Fibroblast of villous mesenchyme (primary cell): ENCODE data around the gene SRCIN1. TPM values are rescaled to one million over a fixed set of nuclear protein-coding genes. Genes with fewer than 3 reads are reported as not detected.

Experiments
- DNase-seq: peaks from one replicate; pipeline ENCODE4 v3.0.0-alpha.2; 2010; ENCODE audit warnings: low read depth
- H3K4me3 ChIP-seq: 2 replicates; pipeline ENCODE4 v1.5.1; 2011; ENCODE audit warnings: low read depth, mild to moderate bottlenecking, low read length
- CTCF ChIP-seq: IDR thresholded peaks from 2 replicates; pipeline ENCODE4 v1.5.1; 2012; ENCODE audit warnings: low read depth, mild to moderate bottlenecking, low read length; ENCODE audit not compliant: insufficient read depth
- total RNA-seq: library from RNA; depleted of rRNA; stranded (reverse); fragments of >200 nt; gene quantifications from 2 replicates; pipeline ENCODE4 v1.2.3, GENCODE V29; 2012

The SRCIN1 gene
- total RNA-seq, 1 donor, result not detected

- H3K4me3 ChIP-seq, result peak overlapping the region; percentile 56
- DNase-seq, result no peak
- TF ChIP-seq CTCF, result no peak
These were observed 47.1 kb downstream of the SRCIN1 start for GRCh38 chr17:38558728-38559050.

GRCh38 chr17:38557836-38558727 is 47.7 kb downstream of the SRCIN1 start:
- peak; percentile 90 for TF ChIP-seq CTCF
- peak; percentile 93 for DNase-seq

GRCh38 chr17:38557396-38557795 is 48.4 kb downstream of the SRCIN1 start:
- no peak for DNase-seq
- no peak for TF ChIP-seq CTCF

More at GRCh38 chr17:38557836-38558727, 47.7 kb downstream of the SRCIN1 start:
- peak overlapping the region; percentile 56 for H3K4me3 ChIP-seq

GRCh38 chr17:38556239-38556638 is 49.5 kb downstream of the SRCIN1 start:
- no peak for TF ChIP-seq CTCF
- no peak for DNase-seq
- H3K4me3 ChIP-seq, result no peak overlapping the region

More at GRCh38 chr17:38557396-38557795, 48.4 kb downstream of the SRCIN1 start:
- H3K4me3 ChIP-seq, result no peak overlapping the region

- no peak overlapping the region for H3K4me3 ChIP-seq
- no peak for DNase-seq
- TF ChIP-seq CTCF, result no peak
These were observed 51.1 kb downstream of the SRCIN1 start for GRCh38 chr17:38554430-38555350.

GRCh38 chr17:38552343-38552742 is 53.4 kb downstream of the SRCIN1 start:
- no peak for TF ChIP-seq CTCF
- no peak for DNase-seq
- H3K4me3 ChIP-seq, result no peak overlapping the region
